WTC11 (cell line): ENCODE results near the gene THRA. TPM values are rescaled to one million over a fixed set of nuclear protein-coding genes. Genes with fewer than 3 reads are reported as not detected.

Source experiments
- ATAC-seq: fragments of 200-7000 bp; cut with Tn5 transposase; 2 replicates; pipeline ENCODE4 v1.10.0; 2021; ENCODE audit warnings: mild to moderate bottlenecking, moderate library complexity
- CTCF ChIA-PET: fragments of 300-600 bp; sonication (Branson Sonifier 250); formaldehyde crosslinking; loops from one replicate; lab custom pipeline; 2021; ENCODE audit warnings: antibody characterized with exemption; lab: Charles Lee
- POLR2A ChIA-PET: fragments of 350-600 bp; sonication (Branson Sonifier 250); formaldehyde crosslinking; loops from one replicate; lab custom pipeline; 2021; ENCODE audit warnings: antibody characterized with exemption; lab: Charles Lee
- DNase-seq: peaks from one replicate; pipeline ENCODE4 v3.0.0; 2021; ENCODE audit warnings: low spot score
- H3K27ac Mint-ChIP-seq: 2 replicates; pipeline ENCODE4 v1.8.0; 2021; ENCODE audit warnings: mixed read lengths
- H3K27me3 Mint-ChIP-seq: 2 replicates; pipeline ENCODE4 v1.8.0; 2021; ENCODE audit warnings: low read depth, mild to moderate bottlenecking, moderate library complexity, mixed read lengths
- H3K36me3 Mint-ChIP-seq: 2 replicates; pipeline ENCODE4 v1.8.0; 2021; ENCODE audit warnings: mixed read lengths
- H3K4me1 Mint-ChIP-seq: 2 replicates; pipeline ENCODE4 v1.8.0; 2022; ENCODE audit warnings: mixed read lengths
- H3K4me3 Mint-ChIP-seq: 2 replicates; pipeline ENCODE4 v1.8.0; 2021; ENCODE audit warnings: mild to moderate bottlenecking, moderate library complexity, mixed read lengths
- H3K9me3 Mint-ChIP-seq: 2 replicates; pipeline ENCODE4 v1.8.0; 2021; ENCODE audit warnings: mixed read lengths
- MYBL2 ChIP-seq: sonication (generic); formaldehyde crosslinking; IDR thresholded peaks from 2 replicates; pipeline ENCODE4 v1.8.1; 2023; ENCODE audit warnings: mild to moderate bottlenecking, moderate library complexity, missing genetic modification reagents
- PRDM15 ChIP-seq: sonication (generic); formaldehyde crosslinking; IDR thresholded peaks from 2 replicates; pipeline ENCODE4 v1.8.0; 2022; ENCODE audit warnings: missing genetic modification reagents
- PREB ChIP-seq: sonication (generic); formaldehyde crosslinking; IDR thresholded peaks from 2 replicates; pipeline ENCODE4 v1.8.1; 2022; ENCODE audit warnings: mild to moderate bottlenecking, missing genetic modification reagents, moderate library complexity, borderline replicate concordance
- RELA ChIP-seq: sonication (generic); formaldehyde crosslinking; IDR thresholded peaks from 2 replicates; pipeline ENCODE4 v1.8.1; 2022; ENCODE audit warnings: missing genetic modification reagents, mild to moderate bottlenecking, borderline replicate concordance
- SOX15 ChIP-seq: fragments of 250-450 bp; sonication (Bioruptor Pico); IDR thresholded peaks from 2 replicates; pipeline ENCODE4 v1.9.0; 2021; ENCODE audit warnings: mild to moderate bottlenecking
- ZNF121 ChIP-seq: sonication (generic); formaldehyde crosslinking; IDR thresholded peaks from 2 replicates; pipeline ENCODE4 v1.8.0; 2023; ENCODE audit warnings: missing genetic modification reagents
- ZNF425 ChIP-seq: fragments of 250-450 bp; sonication (Bioruptor Pico); conservative IDR thresholded peaks from 2 replicates; pipeline ENCODE4 v1.9.0; 2021; ENCODE audit warnings: mild to moderate bottlenecking
- ZNF532 ChIP-seq: fragments of 250-450 bp; sonication (Bioruptor Pico); IDR thresholded peaks from 2 replicates; pipeline ENCODE4 v1.9.0; 2021; ENCODE audit warnings: mild to moderate bottlenecking, borderline replicate concordance
- ZSCAN18 ChIP-seq: fragments of 250-450 bp; sonication (Bioruptor Pico); IDR thresholded peaks from 2 replicates; pipeline ENCODE4 v2.1.2; 2022; ENCODE audit warnings: mild to moderate bottlenecking, moderate library complexity
- total RNA-seq: library from RNA; stranded (reverse); gene quantifications from 3 replicates; pipeline ENCODE4 v1.2.3, GENCODE V29; 2021
- TF ChIP-seq, protein P1 (sequence below): fragments of 200-600 bp; IDR thresholded peaks from 2 replicates; pipeline ENCODE4 v1.8.0; 2022; ENCODE audit warnings: antibody characterized with exemption
- TF ChIP-seq, protein P2 (sequence below): sonication (generic); formaldehyde crosslinking; IDR thresholded peaks from 2 replicates; pipeline ENCODE4 v1.8.0; 2022; ENCODE audit warnings: mild to moderate bottlenecking, missing genetic modification reagents
- TF ChIP-seq, protein P3 (sequence below): fragments of 250-450 bp; sonication (Bioruptor Pico); IDR thresholded peaks from 2 replicates; pipeline ENCODE4 v1.8.0; 2021; ENCODE audit warnings: mild to moderate bottlenecking
- TF ChIP-seq, protein P4 (sequence below): sonication (generic); formaldehyde crosslinking; IDR thresholded peaks from 2 replicates; pipeline ENCODE4 v1.8.1; 2022; ENCODE audit warnings: low read depth, missing genetic modification reagents, borderline replicate concordance

The THRA gene
- total RNA-seq, 1 experiment from 2014 or later: 15.9 TPM

DNA sequence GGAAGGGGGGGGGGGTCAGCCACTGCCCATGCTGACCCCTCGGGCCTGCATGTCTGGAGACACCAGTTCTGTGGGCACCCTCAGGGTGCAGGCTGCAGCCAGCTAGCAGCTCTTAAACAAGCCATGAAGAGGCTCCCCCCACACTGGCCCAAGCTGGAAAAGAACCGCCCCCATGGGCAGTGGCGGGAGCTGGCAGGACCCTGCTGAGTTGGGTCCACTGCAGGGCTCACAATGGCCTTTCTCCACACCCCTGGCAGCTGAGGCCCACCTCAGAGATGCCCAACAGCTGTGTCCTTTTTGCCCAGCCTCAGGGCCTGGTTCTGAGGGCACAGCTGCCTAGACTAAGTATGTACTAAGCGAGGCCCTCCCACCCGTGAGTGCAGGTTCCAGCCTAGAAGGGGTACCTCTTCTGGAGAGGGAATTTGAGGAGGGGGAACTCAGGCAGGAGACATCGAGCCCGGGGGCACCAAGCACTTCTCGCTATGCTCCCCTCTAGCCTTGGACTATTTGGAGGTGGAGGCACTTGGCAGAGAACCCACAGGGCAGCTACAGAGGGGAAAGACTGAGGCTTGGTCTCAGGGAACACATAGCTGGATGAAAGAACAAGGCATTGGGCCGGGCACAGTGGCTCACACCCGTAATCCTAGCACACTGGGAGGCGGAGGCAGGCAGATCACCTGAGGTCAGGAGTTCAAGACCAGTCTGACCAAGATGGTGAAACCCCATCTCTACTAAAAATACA, 3.2 kb downstream of the THRA start:
- Mint-ChIP-seq H3K27ac (no peak overlapping the region), H3K27me3 (peaks cover 27% of the 10 kb centered on the region), H3K36me3 (no peaks in the 10 kb centered on the region), H3K4me3 (no peak overlapping the region), H3K9me3 (no peaks in the 10 kb centered on the region), H3K4me1 (peaks cover 76% of the 10 kb centered on the region)
- ATAC-seq: no peak
- no peak for DNase-seq
- ChIA-PET POLR2A (interaction anchor here (0.6 kb wide), 1 partner anchor 26 kb away, joined by 5 read pairs; no protein-coding TSS in a partner anchor), CTCF (interaction anchor here (0.6 to 11.2 kb wide), 15 partner anchors 8 to 279 kb away, joined by 3 to 252 read pairs (median 5); partner anchors contain the start of genes MED24 and WIPF2)
- TF ChIP-seq, protein P1, sequence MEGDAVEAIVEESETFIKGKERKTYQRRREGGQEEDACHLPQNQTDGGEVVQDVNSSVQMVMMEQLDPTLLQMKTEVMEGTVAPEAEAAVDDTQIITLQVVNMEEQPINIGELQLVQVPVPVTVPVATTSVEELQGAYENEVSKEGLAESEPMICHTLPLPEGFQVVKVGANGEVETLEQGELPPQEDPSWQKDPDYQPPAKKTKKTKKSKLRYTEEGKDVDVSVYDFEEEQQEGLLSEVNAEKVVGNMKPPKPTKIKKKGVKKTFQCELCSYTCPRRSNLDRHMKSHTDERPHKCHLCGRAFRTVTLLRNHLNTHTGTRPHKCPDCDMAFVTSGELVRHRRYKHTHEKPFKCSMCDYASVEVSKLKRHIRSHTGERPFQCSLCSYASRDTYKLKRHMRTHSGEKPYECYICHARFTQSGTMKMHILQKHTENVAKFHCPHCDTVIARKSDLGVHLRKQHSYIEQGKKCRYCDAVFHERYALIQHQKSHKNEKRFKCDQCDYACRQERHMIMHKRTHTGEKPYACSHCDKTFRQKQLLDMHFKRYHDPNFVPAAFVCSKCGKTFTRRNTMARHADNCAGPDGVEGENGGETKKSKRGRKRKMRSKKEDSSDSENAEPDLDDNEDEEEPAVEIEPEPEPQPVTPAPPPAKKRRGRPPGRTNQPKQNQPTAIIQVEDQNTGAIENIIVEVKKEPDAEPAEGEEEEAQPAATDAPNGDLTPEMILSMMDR: no peak
- TF ChIP-seq, protein P2, sequence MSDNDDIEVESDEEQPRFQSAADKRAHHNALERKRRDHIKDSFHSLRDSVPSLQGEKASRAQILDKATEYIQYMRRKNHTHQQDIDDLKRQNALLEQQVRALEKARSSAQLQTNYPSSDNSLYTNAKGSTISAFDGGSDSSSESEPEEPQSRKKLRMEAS (CRISPR knock-in tag): no peak
- TF ChIP-seq PRDM15 (CRISPR knock-in tag) (no peak), RELA (no peak), ZNF532 (CRISPR knock-in tag) (no peak), SOX15 (CRISPR knock-in tag) (no peak), ZNF121 (CRISPR knock-in tag) (no peak), ZSCAN18 (CRISPR knock-in tag) (no peak), ZNF425 (CRISPR knock-in tag) (no peak), PREB (CRISPR knock-in tag) (no peak), MYBL2 (CRISPR knock-in tag) (no peak)
- TF ChIP-seq, protein P3, sequence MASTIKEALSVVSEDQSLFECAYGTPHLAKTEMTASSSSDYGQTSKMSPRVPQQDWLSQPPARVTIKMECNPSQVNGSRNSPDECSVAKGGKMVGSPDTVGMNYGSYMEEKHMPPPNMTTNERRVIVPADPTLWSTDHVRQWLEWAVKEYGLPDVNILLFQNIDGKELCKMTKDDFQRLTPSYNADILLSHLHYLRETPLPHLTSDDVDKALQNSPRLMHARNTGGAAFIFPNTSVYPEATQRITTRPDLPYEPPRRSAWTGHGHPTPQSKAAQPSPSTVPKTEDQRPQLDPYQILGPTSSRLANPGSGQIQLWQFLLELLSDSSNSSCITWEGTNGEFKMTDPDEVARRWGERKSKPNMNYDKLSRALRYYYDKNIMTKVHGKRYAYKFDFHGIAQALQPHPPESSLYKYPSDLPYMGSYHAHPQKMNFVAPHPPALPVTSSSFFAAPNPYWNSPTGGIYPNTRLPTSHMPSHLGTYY (CRISPR knock-in tag): no peak
- TF ChIP-seq, protein P4, sequence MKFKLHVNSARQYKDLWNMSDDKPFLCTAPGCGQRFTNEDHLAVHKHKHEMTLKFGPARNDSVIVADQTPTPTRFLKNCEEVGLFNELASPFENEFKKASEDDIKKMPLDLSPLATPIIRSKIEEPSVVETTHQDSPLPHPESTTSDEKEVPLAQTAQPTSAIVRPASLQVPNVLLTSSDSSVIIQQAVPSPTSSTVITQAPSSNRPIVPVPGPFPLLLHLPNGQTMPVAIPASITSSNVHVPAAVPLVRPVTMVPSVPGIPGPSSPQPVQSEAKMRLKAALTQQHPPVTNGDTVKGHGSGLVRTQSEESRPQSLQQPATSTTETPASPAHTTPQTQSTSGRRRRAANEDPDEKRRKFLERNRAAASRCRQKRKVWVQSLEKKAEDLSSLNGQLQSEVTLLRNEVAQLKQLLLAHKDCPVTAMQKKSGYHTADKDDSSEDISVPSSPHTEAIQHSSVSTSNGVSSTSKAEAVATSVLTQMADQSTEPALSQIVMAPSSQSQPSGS: no peak
